Fibroblast of villous mesenchyme (primary cell): ENCODE measurements around the gene PYDC1. TPM values are rescaled to one million over a fixed set of nuclear protein-coding genes. Genes with fewer than 3 reads are reported as not detected.

Experiments
- DNase-seq: peaks from one replicate; pipeline ENCODE4 v3.0.0-alpha.2; 2010; ENCODE audit warnings: low read depth
- H3K4me3 ChIP-seq: 2 replicates; pipeline ENCODE4 v1.5.1; 2011; ENCODE audit warnings: low read depth, mild to moderate bottlenecking, low read length
- CTCF ChIP-seq: IDR thresholded peaks from 2 replicates; pipeline ENCODE4 v1.5.1; 2012; ENCODE audit warnings: low read depth, mild to moderate bottlenecking, low read length; ENCODE audit not compliant: insufficient read depth
- total RNA-seq: library from RNA; depleted of rRNA; stranded (reverse); fragments of >200 nt; gene quantifications from 2 replicates; pipeline ENCODE4 v1.2.3, GENCODE V29; 2012

Gene PYDC1
- total RNA-seq, 1 donor: not detected

GRCh38 chr16:31189412-31189778, 27.5 kb downstream of the PYDC1 start:
- H3K4me3 ChIP-seq: no peak overlapping the region
- TF ChIP-seq CTCF: no peak
- DNase-seq: no peak

GRCh38 chr16:31188450-31189411, 28.2 kb downstream of the PYDC1 start:
- H3K4me3 ChIP-seq: no peak overlapping the region
- DNase-seq: no peak
- TF ChIP-seq CTCF: no peak

GRCh38 chr16:31187808-31188189, 29.1 kb downstream of the PYDC1 start:
- no peak for DNase-seq

GRCh38 chr16:31186930-31187807, 29.8 kb downstream of the PYDC1 start:
- no peak for DNase-seq
- no peak overlapping the region for H3K4me3 ChIP-seq
- TF ChIP-seq CTCF: no peak

More at GRCh38 chr16:31187808-31188189, 29.1 kb downstream of the PYDC1 start:
- TF ChIP-seq CTCF: no peak
- no peak overlapping the region for H3K4me3 ChIP-seq

- TF ChIP-seq CTCF: no peak
- H3K4me3 ChIP-seq: no peak overlapping the region
- DNase-seq: no peak
These were observed 30.8 kb downstream of the PYDC1 start for GRCh38 chr16:31186176-31186575.

GRCh38 chr16:31185339-31185738, 31.6 kb downstream of the PYDC1 start:
- no peak for TF ChIP-seq CTCF
- no peak overlapping the region for H3K4me3 ChIP-seq
- DNase-seq: no peak
